ENCODE results near the gene SLC47A2. TPM values are rescaled to one million over a fixed set of nuclear protein-coding genes. Genes with fewer than 3 reads are reported as not detected.

SLC47A2 gene
- polyA plus RNA-seq, 1 experiment: not detected

- Histone ChIP-seq H3K27me3 (ENCODE audit: control insufficient read depth, insufficient read depth, low read length) (peaks cover 1% of the 10 kb centered on the region; the same call in 1 of the 2 replicates), H3K36me3 (ENCODE audit: control insufficient read depth, insufficient read depth, low read length) (no peaks in the 10 kb centered on the region), H3K4me3 (ENCODE audit: low read depth, low read length) (no peak overlapping the region)
- ChIA-PET CTCF (no interaction called here), POLR2A (no interaction called here)
- TF ChIP-seq CTCF (IDR thresholded peaks at IDR 0.05; ENCODE audit: insufficient read depth, low read depth, low read length): no peak
- DNase-seq (ENCODE audit: low read depth): no peak
These were observed 23.1 kb upstream of the SLC47A2 start for GRCh38 chr17:19739241-19740201.

GRCh38 chr17:19738757-19739156 is 22.4 kb upstream of the SLC47A2 start:
- POLR2A ChIA-PET: no interaction called here
- CTCF ChIA-PET: no interaction called here
- peaks cover 1% of the 10 kb centered on the region; the same call in 1 of the 2 replicates for H3K27me3 ChIP-seq (ENCODE audit: control insufficient read depth, insufficient read depth, low read length)
- no peaks in the 10 kb centered on the region for H3K36me3 ChIP-seq (ENCODE audit: control insufficient read depth, insufficient read depth, low read length)
- no peak for DNase-seq (ENCODE audit: low read depth)
- no peak for TF ChIP-seq CTCF (IDR thresholded peaks at IDR 0.05; ENCODE audit: insufficient read depth, low read depth, low read length)
- H3K4me3 ChIP-seq (ENCODE audit: low read depth, low read length): no peak overlapping the region

GRCh38 chr17:19738073-19738449 is 21.7 kb upstream of the SLC47A2 start:
- no peak overlapping the region for H3K4me3 ChIP-seq (ENCODE audit: low read depth, low read length)
- H3K36me3 ChIP-seq (ENCODE audit: control insufficient read depth, insufficient read depth, low read length): no peaks in the 10 kb centered on the region
- ChIA-PET POLR2A (no interaction called here), CTCF (interaction anchor here (0.9 kb wide), 1 partner anchor 9 kb away, joined by 3 read pairs; no protein-coding TSS in a partner anchor)
- H3K27me3 ChIP-seq (ENCODE audit: control insufficient read depth, insufficient read depth, low read length): peaks cover 1% of the 10 kb centered on the region; the same call in 1 of the 2 replicates
- no peak for DNase-seq (ENCODE audit: low read depth)
- no peak for TF ChIP-seq CTCF (IDR thresholded peaks at IDR 0.05; ENCODE audit: insufficient read depth, low read depth, low read length)

- no peak for DNase-seq (ENCODE audit: low read depth)
- CTCF ChIA-PET: interaction anchor here (0.9 kb wide), 1 partner anchor 9 kb away, joined by 3 read pairs; no protein-coding TSS in a partner anchor
- POLR2A ChIA-PET: no interaction called here
- Histone ChIP-seq H3K27me3 (ENCODE audit: control insufficient read depth, insufficient read depth, low read length) (peaks cover 4% of the 10 kb centered on the region; the same call in 1 of the 2 replicates), H3K4me3 (ENCODE audit: low read depth, low read length) (no peak overlapping the region), H3K36me3 (ENCODE audit: control insufficient read depth, insufficient read depth, low read length) (no peaks in the 10 kb centered on the region)
- TF ChIP-seq CTCF (IDR thresholded peaks at IDR 0.05; ENCODE audit: insufficient read depth, low read depth, low read length): no peak
These were observed 21.1 kb upstream of the SLC47A2 start for GRCh38 chr17:19737305-19738072.

GRCh38 chr17:19736071-19736470 is 19.7 kb upstream of the SLC47A2 start:
- H3K27me3 ChIP-seq (ENCODE audit: control insufficient read depth, insufficient read depth, low read length): peaks cover 4% of the 10 kb centered on the region; the same call in 1 of the 2 replicates
- ChIA-PET CTCF (no interaction called here), POLR2A (no interaction called here)
- H3K36me3 ChIP-seq (ENCODE audit: control insufficient read depth, insufficient read depth, low read length): no peaks in the 10 kb centered on the region
- no peak for TF ChIP-seq CTCF (IDR thresholded peaks at IDR 0.05; ENCODE audit: insufficient read depth, low read depth, low read length)
- no peak for DNase-seq (ENCODE audit: low read depth)
- no peak overlapping the region for H3K4me3 ChIP-seq (ENCODE audit: low read depth, low read length)
